Measurements from ENCODE around the gene TCEAL3.
"Not testable (repeated sequence)": the region's sequence is repeated elsewhere in the genome, so short reads cannot be mapped to it uniquely, and the experiment has no call there.

Gene TCEAL3

DNA sequence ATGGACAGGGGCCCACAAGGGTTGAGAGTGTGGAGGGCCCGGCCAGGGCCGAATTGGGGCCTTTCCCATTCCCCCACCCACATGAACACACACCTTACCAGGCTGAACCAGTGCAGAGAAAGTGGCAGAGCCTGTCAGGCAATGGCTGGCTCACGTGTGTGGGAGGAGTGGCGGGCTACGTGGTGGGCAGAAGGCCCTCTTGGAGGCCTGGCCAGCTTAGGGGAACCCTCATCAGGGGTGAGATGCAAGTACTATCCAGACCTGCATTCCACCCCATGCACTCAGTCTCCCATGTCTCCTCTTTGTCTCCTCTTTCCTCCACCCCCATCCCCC lies 21.5 kb upstream of the TCEAL3 start:
- peak overlapping the region in 1 of 2 experiments; percentile 52 for H3K4me3 ChIP-seq (ENCODE audit: low read depth in 1 of 2, low read length in 1 of 2)
- H3K27me3 ChIP-seq: no peaks in the 10 kb centered on the region
- H3K9me3 ChIP-seq: no peaks in the 10 kb centered on the region
- TF ChIP-seq, protein P1, sequence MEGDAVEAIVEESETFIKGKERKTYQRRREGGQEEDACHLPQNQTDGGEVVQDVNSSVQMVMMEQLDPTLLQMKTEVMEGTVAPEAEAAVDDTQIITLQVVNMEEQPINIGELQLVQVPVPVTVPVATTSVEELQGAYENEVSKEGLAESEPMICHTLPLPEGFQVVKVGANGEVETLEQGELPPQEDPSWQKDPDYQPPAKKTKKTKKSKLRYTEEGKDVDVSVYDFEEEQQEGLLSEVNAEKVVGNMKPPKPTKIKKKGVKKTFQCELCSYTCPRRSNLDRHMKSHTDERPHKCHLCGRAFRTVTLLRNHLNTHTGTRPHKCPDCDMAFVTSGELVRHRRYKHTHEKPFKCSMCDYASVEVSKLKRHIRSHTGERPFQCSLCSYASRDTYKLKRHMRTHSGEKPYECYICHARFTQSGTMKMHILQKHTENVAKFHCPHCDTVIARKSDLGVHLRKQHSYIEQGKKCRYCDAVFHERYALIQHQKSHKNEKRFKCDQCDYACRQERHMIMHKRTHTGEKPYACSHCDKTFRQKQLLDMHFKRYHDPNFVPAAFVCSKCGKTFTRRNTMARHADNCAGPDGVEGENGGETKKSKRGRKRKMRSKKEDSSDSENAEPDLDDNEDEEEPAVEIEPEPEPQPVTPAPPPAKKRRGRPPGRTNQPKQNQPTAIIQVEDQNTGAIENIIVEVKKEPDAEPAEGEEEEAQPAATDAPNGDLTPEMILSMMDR (IDR thresholded peaks at IDR 0.05): no peak
- peaks cover 0 to 3% of the 10 kb centered on the region in 2 experiments for H3K4me1 ChIP-seq (ENCODE audit: control insufficient read depth in 1 of 2, insufficient read depth in 1 of 2, low read depth in 1 of 2, low read length in 1 of 2)
- no peaks in the 10 kb centered on the region for H3K36me3 ChIP-seq
- no peak overlapping the region for H3K27ac ChIP-seq

DNA sequence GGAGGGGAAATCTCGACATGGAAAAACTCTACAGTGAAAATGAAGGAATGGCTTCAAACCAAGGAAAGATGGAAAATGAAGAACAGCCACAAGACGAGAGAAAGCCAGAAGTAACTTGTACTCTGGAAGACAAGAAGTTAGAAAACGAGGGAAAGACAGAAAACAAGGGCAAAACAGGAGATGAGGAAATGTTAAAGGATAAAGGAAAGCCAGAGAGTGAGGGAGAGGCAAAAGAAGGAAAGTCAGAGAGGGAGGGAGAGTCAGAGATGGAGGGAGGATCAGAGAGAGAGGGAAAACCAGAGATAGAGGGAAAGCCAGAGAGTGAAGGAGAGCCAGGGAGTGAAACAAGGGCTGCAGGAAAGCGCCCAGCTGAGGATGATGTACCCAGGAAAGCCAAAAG lies 21.1 kb upstream of the TCEAL3 start:
- TF ChIP-seq, protein P1 (IDR thresholded peaks at IDR 0.05): no peak
- Histone ChIP-seq H3K4me1 (ENCODE audit: control insufficient read depth in 1 of 2, insufficient read depth in 1 of 2, low read depth in 1 of 2, low read length in 1 of 2) (peaks cover 0 to 3% of the 10 kb centered on the region in 2 experiments), H3K27ac (no peak overlapping the region), H3K36me3 (no peaks in the 10 kb centered on the region), H3K9me3 (no peaks in the 10 kb centered on the region), H3K4me3 (ENCODE audit: low read depth in 1 of 2, low read length in 1 of 2) (no peak overlapping the region), H3K27me3 (no peaks in the 10 kb centered on the region)

DNA sequence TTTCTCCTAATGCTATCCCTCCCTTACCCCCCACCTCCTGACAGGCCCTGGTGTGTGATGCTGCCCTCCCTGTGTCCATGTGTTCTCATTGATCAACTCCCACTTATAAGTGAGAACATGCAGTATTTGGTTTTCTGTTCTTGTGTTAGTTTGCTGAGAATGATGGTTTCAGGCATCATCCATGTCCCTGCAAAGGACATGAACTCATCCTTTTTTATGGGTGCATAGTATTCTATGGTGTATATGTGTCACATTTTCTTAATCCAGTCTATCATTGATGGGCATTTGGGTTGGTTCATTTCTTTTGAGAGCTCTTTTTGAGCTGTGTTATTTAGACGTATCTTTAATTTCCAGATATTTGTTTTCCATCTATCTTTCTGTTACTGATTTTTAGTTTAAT lies 15.5 kb upstream of the TCEAL3 start:
- not testable (repeated sequence) for H3K27ac ChIP-seq; H3K9me3 ChIP-seq; H3K27me3 ChIP-seq; H3K36me3 ChIP-seq; H3K4me1 ChIP-seq (ENCODE audit: control insufficient read depth in 1 of 2, insufficient read depth in 1 of 2, low read depth in 1 of 2, low read length in 1 of 2); H3K4me3 ChIP-seq (ENCODE audit: low read depth in 1 of 2, low read length in 1 of 2)

DNA sequence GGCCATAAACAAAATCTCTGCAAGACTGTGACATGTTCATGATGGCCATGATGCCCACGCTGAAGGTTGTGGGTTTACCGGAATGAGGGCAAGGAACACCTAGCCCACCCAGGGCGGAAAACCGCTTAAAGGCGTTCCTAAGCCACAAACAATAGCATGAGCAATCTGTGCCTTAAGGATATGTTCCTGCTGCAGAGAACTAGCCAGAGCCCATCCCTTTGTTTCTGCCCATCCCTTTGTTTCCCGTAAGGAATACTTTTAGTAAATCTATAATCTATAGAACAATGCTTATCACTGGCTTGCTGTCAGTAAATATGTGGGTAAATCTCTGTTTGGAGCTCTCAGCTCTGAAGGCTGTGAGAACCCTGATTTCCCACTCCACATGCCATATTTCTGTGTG lies 12.6 kb upstream of the TCEAL3 start:
- H3K4me1 ChIP-seq (ENCODE audit: control insufficient read depth in 1 of 2, insufficient read depth in 1 of 2, low read depth in 1 of 2, low read length in 1 of 2); H3K27ac ChIP-seq; H3K4me3 ChIP-seq (ENCODE audit: low read depth in 1 of 2, low read length in 1 of 2); H3K9me3 ChIP-seq; H3K27me3 ChIP-seq; H3K36me3 ChIP-seq: not testable (repeated sequence)

DNA sequence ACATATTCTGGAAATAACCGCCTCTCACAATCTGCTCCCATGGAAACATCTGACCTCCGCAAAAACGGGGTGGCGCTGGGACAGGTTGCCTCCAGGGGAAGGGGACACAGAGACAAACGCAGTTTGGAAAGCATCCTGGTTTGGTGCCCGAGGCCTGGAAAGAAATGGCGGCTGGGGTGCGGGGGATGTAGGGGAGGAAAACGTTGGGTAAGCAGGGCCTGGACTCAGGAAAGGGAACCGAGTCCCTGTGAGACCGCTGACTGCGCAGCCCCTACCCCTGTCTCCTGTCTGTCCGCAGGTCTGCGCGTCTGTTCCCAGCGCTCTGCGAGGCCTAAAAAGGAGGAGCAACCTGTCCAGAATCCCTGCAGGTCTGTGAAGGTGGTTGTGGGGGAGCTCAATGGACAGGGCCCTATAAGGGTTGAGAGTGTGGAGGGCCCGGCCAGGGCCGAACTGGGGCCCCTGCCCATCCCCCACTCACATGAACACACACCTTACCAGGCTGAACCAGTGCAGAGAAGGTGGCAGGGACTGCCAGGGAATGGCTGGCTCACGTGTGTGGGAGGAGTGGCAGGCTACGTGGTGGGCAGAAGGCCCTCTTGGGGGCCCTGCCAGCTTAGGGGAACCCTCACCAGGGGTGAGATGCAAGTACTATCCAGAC lies 672 bp downstream of the TCEAL3 start:
- Histone ChIP-seq H3K27ac (no peak overlapping the region), H3K4me3 (ENCODE audit: low read depth in 1 of 2, low read length in 1 of 2) (peak overlapping the region; percentile 56 to 70), H3K36me3 (no peaks in the 10 kb centered on the region), H3K4me1 (ENCODE audit: control insufficient read depth in 1 of 2, insufficient read depth in 1 of 2, low read depth in 1 of 2, low read length in 1 of 2) (peaks cover 0 to 4% of the 10 kb centered on the region in 2 experiments), H3K27me3 (no peaks in the 10 kb centered on the region), H3K9me3 (no peaks in the 10 kb centered on the region)
- TF ChIP-seq, protein P1 (IDR thresholded peaks at IDR 0.05): no peak

DNA sequence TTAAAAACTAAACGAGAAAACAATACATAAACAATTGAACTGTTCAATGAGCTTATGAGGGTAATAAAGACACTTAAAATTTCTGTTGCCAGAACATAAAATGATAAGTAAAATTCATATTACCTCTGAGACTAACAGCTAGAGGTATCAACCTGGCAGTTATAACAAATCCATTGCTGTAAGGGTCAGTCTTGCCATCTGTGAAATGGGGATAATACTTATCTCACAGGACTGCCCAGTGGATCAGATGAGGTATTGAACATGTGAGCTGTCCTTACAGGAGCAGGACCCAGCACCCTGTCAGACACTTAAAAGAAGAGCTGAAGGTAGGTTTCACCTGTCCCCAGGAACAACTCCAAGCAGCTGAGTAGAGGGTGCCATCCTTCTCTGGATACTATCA lies 2.5 kb downstream of the TCEAL3 start:
- Histone ChIP-seq H3K9me3 (no peaks in the 10 kb centered on the region), H3K27ac (no peak overlapping the region), H3K4me3 (ENCODE audit: low read depth in 1 of 2, low read length in 1 of 2) (no peak overlapping the region), H3K4me1 (ENCODE audit: control insufficient read depth in 1 of 2, insufficient read depth in 1 of 2, low read depth in 1 of 2, low read length in 1 of 2) (peaks cover 0 to 4% of the 10 kb centered on the region in 2 experiments), H3K27me3 (no peaks in the 10 kb centered on the region), H3K36me3 (no peaks in the 10 kb centered on the region)
- TF ChIP-seq, protein P1 (IDR thresholded peaks at IDR 0.05): no peak

Measured in neutrophil (primary cell).